K562 (cell line): ENCODE results near the gene TMEM41B. TPM values are rescaled to one million over a fixed set of nuclear protein-coding genes. Genes with fewer than 3 reads are reported as not detected.
A peak's percentile ranks its signal among the peaks of the same experiment; 100 is the strongest.
"Not testable (repeated sequence)": the region's sequence is repeated elsewhere in the genome, so short reads cannot be mapped to it uniquely, and the experiment has no call there.

Experiments used
- ATAC-seq: fragments of 200-7000 bp; cut with Tn5 transposase; 3 replicates; pipeline ENCODE4 v1.9.1; 2020; ENCODE audit warnings: moderate library complexity
- BruUV-seq: library from RNA; stranded (reverse); fragments of 400-500 nt; replicated peaks from 2 replicates; lab custom pipeline; 2021; lab: Mats Ljungman, UMichigan
- CTCF ChIA-PET: fragments of 300-600 bp; formaldehyde crosslinking; extraction: SDS; loops from one replicate; lab custom pipeline; 2021; ENCODE audit warnings: low intra/inter-chr PET ratio; lab: Yijun Ruan, JAX
- POLR2A ChIA-PET: fragments of 300-600, 350-650 bp; sonication (Branson Sonifier 250); formaldehyde crosslinking; extraction: SDS; loops from one replicate; lab custom pipeline; 2021; ENCODE audit warnings: antibody characterized with exemption, inconsistent platforms; lab: Yijun Ruan, JAX
- DNase-seq, 4 experiments: peaks; one replicate each; pipeline versions ENCODE4 v3.0.0 to v3.0.0-alpha.2; 2011 to 2018; ENCODE audit warnings: low spot score in 3 of 4, mixed read lengths in 3 of 4; ENCODE audit errors: extremely low read depth in 1 of 4
- FAIRE-seq: peaks from 2 replicates; lab custom pipeline; 2011; peaks lifted over from hg19 to GRCh38; lab: Jason Lieb, UNC
- H2AFZ ChIP-seq: 2 replicates; pipeline ENCODE4 v1.6.0; 2011; ENCODE audit warnings: low read depth, low read length, control low read depth, inconsistent platforms
- H3K27ac ChIP-seq: fragments of 200-600 bp; 3 replicates; pipeline ENCODE4 v1.8.0; 2011; ENCODE audit warnings: low read depth, mild to moderate bottlenecking, control low read depth, inconsistent platforms, low read length, moderate library complexity, mixed read lengths; ENCODE audit errors: extremely low read depth
- H3K27me3 ChIP-seq, 2 experiments: fragments of 300-600 bp in 1 of 2; 2 replicates in 1 of 2; 3 replicates in 1 of 2; pipeline versions ENCODE4 v1.6.0 to v1.8.0; 2011; ENCODE audit warnings: inconsistent platforms in 2 of 2, low read length in 2 of 2, mild to moderate bottlenecking in 1 of 2, mixed read lengths in 1 of 2, moderate library complexity in 1 of 2; ENCODE audit not compliant: control insufficient read depth in 2 of 2, insufficient read depth in 2 of 2
- H3K36me3 ChIP-seq: fragments of 300-600 bp; 3 replicates; pipeline ENCODE4 v1.8.0; 2011; ENCODE audit warnings: mild to moderate bottlenecking, low read length, inconsistent platforms; ENCODE audit not compliant: control insufficient read depth, insufficient read depth
- H3K4me1 ChIP-seq, 2 experiments: fragments of 200-600 bp in 1 of 2; replicated peaks in 1 of 2; 2 replicates in 1 of 2; 3 replicates in 1 of 2; pipeline versions ENCODE4 v1.5.1 to v1.8.0; 2011; ENCODE audit warnings: inconsistent platforms in 2 of 2, low read length in 2 of 2, mild to moderate bottlenecking in 1 of 2, mixed read lengths in 1 of 2, moderate library complexity in 1 of 2; ENCODE audit not compliant: control insufficient read depth in 2 of 2, insufficient read depth in 2 of 2
- H3K4me2 ChIP-seq: 2 replicates; pipeline ENCODE4 v1.6.1; 2011; ENCODE audit warnings: low read length, control low read depth, inconsistent platforms, mixed read lengths; ENCODE audit not compliant: insufficient read depth
- H3K4me3 ChIP-seq: fragments of 200-600 bp; sonication (generic), shearing (Covaris generic); 2 replicates; pipeline ENCODE4 v1.5.1; 2016; ENCODE audit warnings: control low read depth, inconsistent platforms
- H3K79me2 ChIP-seq: fragments of 200-600 bp; 3 replicates; pipeline ENCODE4 v1.8.0; 2011; ENCODE audit warnings: low read length, inconsistent platforms; ENCODE audit not compliant: control insufficient read depth, insufficient read depth
- H3K9ac ChIP-seq, 2 experiments: 2 replicates each; pipeline versions ENCODE4 v1.6.0 to v1.6.1; 2011; ENCODE audit warnings: low read depth in 2 of 2, low read length in 2 of 2, control low read depth in 1 of 2, inconsistent platforms in 1 of 2, mild to moderate bottlenecking in 1 of 2, mixed read lengths in 1 of 2; ENCODE audit not compliant: insufficient read depth in 1 of 2
- H3K9me1 ChIP-seq: one replicate; pipeline ENCODE4 v1.6.0; 2011; ENCODE audit warnings: inconsistent platforms, mild to moderate bottlenecking, low read length, moderate library complexity; ENCODE audit not compliant: control insufficient read depth, insufficient read depth
- H3K9me3 ChIP-seq: replicated peaks from 2 replicates; pipeline ENCODE4 v1.5.1; 2011; ENCODE audit warnings: low read depth, low read length, inconsistent platforms; ENCODE audit not compliant: control insufficient read depth, insufficient read depth
- H4K20me1 ChIP-seq: replicated peaks from 2 replicates; pipeline ENCODE4 v1.6.1; 2011; ENCODE audit warnings: low read length, inconsistent platforms, mixed read lengths; ENCODE audit not compliant: control insufficient read depth, insufficient read depth
- ADNP ChIP-seq: fragments of 200-800 bp; sonication (Bioruptor generic); IDR thresholded peaks from 2 replicates; pipeline ENCODE4 v1.6.1; 2016; ENCODE audit warnings: missing genetic modification characterization, missing compliant biosample characterization
- ATF4 ChIP-seq: fragments of 450-650 bp; formaldehyde crosslinking; IDR thresholded peaks from 2 replicates; pipeline ENCODE4 v1.4.0; 2022; ENCODE audit warnings: mild to moderate bottlenecking, moderate library complexity
- C11orf30 ChIP-seq: fragments of 450-650 bp; IDR thresholded peaks from 2 replicates; pipeline ENCODE4 v1.6.1; 2016; ENCODE audit warnings: low read depth, mild to moderate bottlenecking
- CC2D1A ChIP-seq: fragments of 450-650 bp; IDR thresholded peaks from 2 replicates; pipeline ENCODE4 v1.6.1; 2017; ENCODE audit warnings: mild to moderate bottlenecking
- HMBOX1 ChIP-seq: sonication (generic); IDR thresholded peaks from 2 replicates; pipeline ENCODE4 v1.6.1; 2016
- HOMEZ ChIP-seq: fragments of 250-450 bp; sonication (Bioruptor Pico); IDR thresholded peaks from 2 replicates; pipeline ENCODE4 v1.4.0; 2020; ENCODE audit warnings: mild to moderate bottlenecking, moderate library complexity
- JUNB ChIP-seq: fragments of 450-650 bp; formaldehyde crosslinking; conservative IDR thresholded peaks from 2 replicates; pipeline ENCODE4 v1.4.0; 2020; ENCODE audit warnings: mild to moderate bottlenecking
- KDM1A ChIP-seq, 2 experiments: fragments of 450-650 bp; IDR thresholded peaks; 2 replicates each; pipeline ENCODE4 v1.6.1; 2016; ENCODE audit warnings: mild to moderate bottlenecking in 2 of 2
- SAP30 ChIP-seq: fragments of 200-600 bp; sonication (generic); IDR thresholded peaks from 2 replicates; pipeline ENCODE4 v1.6.1; 2012; ENCODE audit warnings: borderline replicate concordance, low read depth, mild to moderate bottlenecking, moderate library complexity, low read length, control low read depth, inconsistent platforms; ENCODE audit not compliant: insufficient read depth, poor library complexity, severe bottlenecking
- SMC3 ChIP-seq: conservative IDR thresholded peaks from 2 replicates; pipeline ENCODE4 v1.6.1; 2011; ENCODE audit warnings: low read depth, low read length, improper control_type of control experiment; ENCODE audit not compliant: insufficient read depth
- WGBS: fragments of 100-300 bp; shearing (Covaris generic); methylation state at CpG from one replicate; pipeline ENCODE4 v1.1.6; 2016; ENCODE audit warnings: low coverage, mixed read lengths; ENCODE audit not compliant: insufficient coverage; ENCODE audit errors: missing lambda C conversion rate; 5-methylcytosine and 5-hydroxymethylcytosine counted together
- in situ Hi-C: fragments of 300-500 bp; cut with MboI; formaldehyde crosslinking; loops from 4 replicates; pipeline ENCODE4 v1.15.0; 2018; ENCODE audit warnings: inconsistent platforms, mixed read lengths
- intact Hi-C: fragments of 100-400 bp; cut with micrococcal nuclease; formaldehyde crosslinking; loops from 2 replicates; pipeline ENCODE4 v1.14.2; 2022
- polyA plus RNA-seq, 8 experiments: library from polyadenylated mRNA; depleted of rRNA in 4 of 8; stranded (reverse) in 5 of 8; unstranded in 3 of 8; fragments of >200 nt; fragmentation: Nextera tagmentation in 2 of 8; fragmentation: Illumina TruSeq in 1 of 8; extraction: Ambion mirVana in 2 of 8; extraction: Trizol in 1 of 8; gene quantifications; 2 replicates each; pipeline versions ENCODE4 v1.2.1 to v1.2.3, GENCODE V29; 2011 to 2014; ENCODE audit warnings: inconsistent platforms in 1 of 8, missing spikeins in 1 of 8
- total RNA-seq, 7 experiments: library from RNA; depleted of rRNA in 6 of 7; stranded (reverse); fragments of >200 nt in 6 of 7; fragmentation: Illumina TruSeq in 2 of 7; extraction: Trizol in 2 of 7; gene quantifications; 2 replicates each; pipeline versions ENCODE4 v1.2.1 to v1.2.3, GENCODE V29; 2011 to 2021; ENCODE audit warnings: low replicate concordance in 1 of 7

Gene TMEM41B
- total and polyA plus RNA-seq, 9 of the 15 experiments (the other 6 are each of a cell fraction or from before 2014, with no cell fraction given), result 17.1 to 89.6 (median 48.7) TPM

- in situ Hi-C loops, H3K4me3 ChIP-seq, H2AFZ ChIP-seq, DNase-seq: not testable (repeated sequence)
- POLR2A ChIA-PET, result interaction anchor here (0.6 to 2.5 kb wide), 9 partner anchors 8 to 103 kb away, joined by 3 to 25 read pairs (median 4); no protein-coding TSS in a partner anchor
- TF ChIP-seq C11orf30 (peak; percentile 2; the same call in 1 of the 2 replicates), KDM1A (IDR thresholded peaks at IDR 0.05) (peak; percentile 57 to 70; a peak in 3 of 4 replicates)
- TF ChIP-seq, all 486 proteins: peak for 2; not testable (repeated sequence) for 484
- Histone ChIP-seq H3K79me2 (peaks cover 76% of the 10 kb centered on the region), H4K20me1 (peaks cover 13% of the 10 kb centered on the region), H3K4me1 (peaks cover 4 to 22% of the 10 kb centered on the region in 2 experiments; a peak in 4 of 5 replicates)
- CTCF ChIA-PET, H3K36me3 ChIP-seq, FAIRE-seq, H3K9ac ChIP-seq, H3K9me1 ChIP-seq, BruUV-seq, H3K4me2 ChIP-seq, H3K27me3 ChIP-seq, H3K9me3 ChIP-seq, H3K27ac ChIP-seq, ATAC-seq: not testable (repeated sequence)
- WGBS, result 93% methylated on average over 1 of the region's 2 CpGs
- intact Hi-C loops, result loop anchor here (5.0 kb wide), 1 partner anchor 53 kb away; no protein-coding TSS in a partner anchor
Measured at GRCh38 chr11:9260838-9261146, 53.6 kb downstream of the TMEM41B start.

- no peak for FAIRE-seq
- ATAC-seq, result no peak
- Histone ChIP-seq H3K79me2 (peaks cover 77% of the 10 kb centered on the region), H3K4me1 (peaks cover 0 to 17% of the 10 kb centered on the region in 2 experiments; a peak in 2 of 5 replicates), H3K4me3 (no peak overlapping the region), H3K4me2 (no peak overlapping the region), H4K20me1 (peaks cover 13% of the 10 kb centered on the region), H3K9me3 (no peaks in the 10 kb centered on the region), H3K9ac (no peak overlapping the region), H3K9me1 (no peaks in the 10 kb centered on the region), H2AFZ (no peak overlapping the region), H3K27ac (no peak overlapping the region), H3K36me3 (peaks cover 9% of the 10 kb centered on the region; the same call in 1 of the 3 replicates), H3K27me3 (no peaks in the 10 kb centered on the region)
- in situ Hi-C loops (no loop called here), intact Hi-C loops (loop anchor here (5.0 kb wide), 1 partner anchor 53 kb away; no protein-coding TSS in a partner anchor)
- DNase-seq, result peak in 1 of 4 experiments; percentile 23
- no TSS peak for BruUV-seq
- POLR2A ChIA-PET, result interaction anchor here (0.6 to 2.5 kb wide), 7 partner anchors 9 to 104 kb away, joined by 3 to 25 read pairs (median 4); no protein-coding TSS in a partner anchor
- WGBS, result 53% methylated on average over 3 of the region's 4 CpGs
- CTCF ChIA-PET, result no interaction called here
- TF ChIP-seq CC2D1A (no peak), HOMEZ (no peak), SMC3 (0 out of 2 replicates have a peak, but pooled peaks have one; percentile 2), HMBOX1 (no peak), ADNP (tag) (no peak), JUNB (no peak), ATF4 (CRISPR knock-in tag) (no peak), SAP30 (no peak)
Measured at GRCh38 chr11:9259981-9260837, 54.2 kb downstream of the TMEM41B start.
